H1 (cell line): ENCODE data around the gene FKTN.

Experiments
- GABPA ChIP-seq: IDR thresholded peaks from 2 replicates; pipeline ENCODE4 v1.6.1; 2011; ENCODE audit warnings: mild to moderate bottlenecking, low read length, moderate library complexity, borderline replicate concordance; ENCODE audit not compliant: insufficient read depth
- POLR2A ChIP-seq, 2 experiments: IDR thresholded peaks; 1 replicate in 1 of 2; 2 replicates in 1 of 2; pipeline ENCODE4 v1.6.1; 2011; ENCODE audit warnings: low read depth in 2 of 2, low read length in 2 of 2, mild to moderate bottlenecking in 2 of 2; ENCODE audit errors: control extremely low read depth in 1 of 2
- POLR2AphosphoS5 ChIP-seq: IDR thresholded peaks from 2 replicates; pipeline ENCODE4 v1.6.1; 2011; ENCODE audit warnings: low read depth, low read length
- RNF2 ChIP-seq: fragments of 200-900, 300-1000 bp; sonication (generic); IDR thresholded peaks from 2 replicates; pipeline ENCODE4 v1.7.1; 2016; ENCODE audit warnings: borderline replicate concordance, low read depth, mild to moderate bottlenecking, antibody characterized with exemption, low read length; ENCODE audit not compliant: poor library complexity, severe bottlenecking; ENCODE audit errors: missing control alignments
- SIN3A ChIP-seq, 2 experiments: IDR thresholded peaks in 1 of 2; conservative IDR thresholded peaks in 1 of 2; 2 replicates each; pipeline ENCODE4 v1.6.1; 2011 to 2012; ENCODE audit warnings: low read length in 2 of 2, improper control_type of control experiment in 1 of 2, low read depth in 1 of 2, mild to moderate bottlenecking in 1 of 2
- SIRT6 ChIP-seq: IDR thresholded peaks from one replicate; pipeline ENCODE4 v1.7.1; 2012; ENCODE audit warnings: low read length, inconsistent platforms
- TCF12 ChIP-seq: IDR thresholded peaks from 2 replicates; pipeline ENCODE4 v1.6.1; 2011; ENCODE audit warnings: low read depth, mild to moderate bottlenecking, low read length
- TF ChIP-seq, protein P1 (sequence below), 3 experiments: IDR thresholded peaks; 1 replicate in 2 of 3; 2 replicates in 1 of 3; pipeline versions ENCODE4 v1.5.1 to v1.6.1; 2011; ENCODE audit warnings: low read length in 3 of 3, mild to moderate bottlenecking in 3 of 3, inconsistent platforms in 2 of 3, low read depth in 1 of 3, moderate library complexity in 1 of 3; ENCODE audit not compliant: insufficient read depth in 1 of 3; ENCODE audit errors: control extremely low read depth in 1 of 3
- TF ChIP-seq, protein P2 (sequence below): IDR thresholded peaks from 2 replicates; pipeline ENCODE4 v1.6.1; 2012; ENCODE audit warnings: inconsistent platforms

DNA sequence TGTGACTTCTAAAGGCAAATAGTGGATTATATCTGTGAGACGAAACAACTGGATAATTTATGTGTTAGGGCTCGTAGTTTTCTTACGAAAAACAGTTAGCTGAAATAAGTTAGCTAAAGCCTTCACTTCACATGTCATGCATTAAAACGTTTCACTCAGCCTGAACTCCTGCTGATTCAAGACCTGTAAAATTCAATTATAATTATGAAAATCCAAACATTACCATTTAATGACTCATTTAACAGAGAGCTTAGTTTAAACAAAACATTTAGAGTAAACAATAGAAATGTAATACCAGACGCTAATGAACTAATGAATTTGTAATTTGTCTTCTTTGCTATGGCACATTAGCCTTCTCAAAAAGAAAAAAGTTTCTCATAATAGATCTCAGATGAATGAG is 106.0 kb downstream of the FKTN start:
- TF ChIP-seq, protein P1, sequence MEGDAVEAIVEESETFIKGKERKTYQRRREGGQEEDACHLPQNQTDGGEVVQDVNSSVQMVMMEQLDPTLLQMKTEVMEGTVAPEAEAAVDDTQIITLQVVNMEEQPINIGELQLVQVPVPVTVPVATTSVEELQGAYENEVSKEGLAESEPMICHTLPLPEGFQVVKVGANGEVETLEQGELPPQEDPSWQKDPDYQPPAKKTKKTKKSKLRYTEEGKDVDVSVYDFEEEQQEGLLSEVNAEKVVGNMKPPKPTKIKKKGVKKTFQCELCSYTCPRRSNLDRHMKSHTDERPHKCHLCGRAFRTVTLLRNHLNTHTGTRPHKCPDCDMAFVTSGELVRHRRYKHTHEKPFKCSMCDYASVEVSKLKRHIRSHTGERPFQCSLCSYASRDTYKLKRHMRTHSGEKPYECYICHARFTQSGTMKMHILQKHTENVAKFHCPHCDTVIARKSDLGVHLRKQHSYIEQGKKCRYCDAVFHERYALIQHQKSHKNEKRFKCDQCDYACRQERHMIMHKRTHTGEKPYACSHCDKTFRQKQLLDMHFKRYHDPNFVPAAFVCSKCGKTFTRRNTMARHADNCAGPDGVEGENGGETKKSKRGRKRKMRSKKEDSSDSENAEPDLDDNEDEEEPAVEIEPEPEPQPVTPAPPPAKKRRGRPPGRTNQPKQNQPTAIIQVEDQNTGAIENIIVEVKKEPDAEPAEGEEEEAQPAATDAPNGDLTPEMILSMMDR (IDR thresholded peaks at IDR 0.05; ENCODE audit: control extremely low read depth in 1 of 3, insufficient read depth in 1 of 3, low read depth in 1 of 3, low read length in 3 of 3): no peak
- TF ChIP-seq POLR2A (IDR thresholded peaks at IDR 0.05; ENCODE audit: control extremely low read depth in 1 of 2, low read depth in 2 of 2, low read length in 2 of 2) (no peak), TCF12 (no peak), RNF2 (no peak), SIRT6 (no peak), GABPA (no peak), SIN3A (conservative IDR thresholded peaks at IDR 0.05 in 1 of 2, IDR thresholded peaks at IDR 0.05 in 1 of 2; ENCODE audit: low read depth in 1 of 2, low read length in 2 of 2) (no peak), POLR2AphosphoS5 (no peak)
- TF ChIP-seq, protein P2, sequence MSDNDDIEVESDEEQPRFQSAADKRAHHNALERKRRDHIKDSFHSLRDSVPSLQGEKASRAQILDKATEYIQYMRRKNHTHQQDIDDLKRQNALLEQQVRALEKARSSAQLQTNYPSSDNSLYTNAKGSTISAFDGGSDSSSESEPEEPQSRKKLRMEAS: no peak
